ENCODE measurements around the gene AQP9.
"Not testable (repeated sequence)": the region's sequence is repeated elsewhere in the genome, so short reads cannot be mapped to it uniquely, and the experiment has no call there.

The AQP9 gene

GRCh38 chr15:58138106-58138505 is at the start of gene AQP9:
Gene AQP9, plus strand, starts transcription at chr15:58138381. Its CDS starts 185 bp downstream, at chr15:58138566.
- no peak for DNase-seq (ENCODE audit: low spot score)

GRCh38 chr15:58095415-58095814 is 42.8 kb upstream of the AQP9 start:
- no peak for DNase-seq (ENCODE audit: low spot score)

- no peak for DNase-seq (ENCODE audit: low spot score)
Measured at GRCh38 chr15:58096529-58097084, 41.6 kb upstream of the AQP9 start.

- no peak for DNase-seq (ENCODE audit: low spot score)
Measured at GRCh38 chr15:58103482-58103881, 34.7 kb upstream of the AQP9 start.

GRCh38 chr15:58108117-58108516 is 30.1 kb upstream of the AQP9 start:
- DNase-seq (ENCODE audit: low spot score) = no peak

- DNase-seq (ENCODE audit: low spot score) = no peak
Measured at GRCh38 chr15:58109419-58109818, 28.8 kb upstream of the AQP9 start.

GRCh38 chr15:58110999-58111717 is 27.0 kb upstream of the AQP9 start:
- no peak for DNase-seq (ENCODE audit: low spot score)

- DNase-seq (ENCODE audit: low spot score) = no peak
Measured at GRCh38 chr15:58111718-58112104, 26.5 kb upstream of the AQP9 start.

- not testable (repeated sequence) for DNase-seq (ENCODE audit: low spot score)
Measured at GRCh38 chr15:58113358-58113757, 24.8 kb upstream of the AQP9 start.

GRCh38 chr15:58114388-58114787 is 23.8 kb upstream of the AQP9 start:
- DNase-seq (ENCODE audit: low spot score) = no peak

GRCh38 chr15:58114812-58115211 is 23.4 kb upstream of the AQP9 start:
- DNase-seq (ENCODE audit: low spot score) = no peak

- peak; percentile 8 for DNase-seq (ENCODE audit: low spot score)
Measured at GRCh38 chr15:58115692-58116091, 22.5 kb upstream of the AQP9 start.

- DNase-seq (ENCODE audit: low spot score) = no peak
Measured at GRCh38 chr15:58117619-58118018, 20.6 kb upstream of the AQP9 start.

GRCh38 chr15:58118272-58118671 is 19.9 kb upstream of the AQP9 start:
- DNase-seq (ENCODE audit: low spot score) = no peak

GRCh38 chr15:58119016-58119415 is 19.2 kb upstream of the AQP9 start:
- no peak for DNase-seq (ENCODE audit: low spot score)

- DNase-seq (ENCODE audit: low spot score) = no peak
Measured at GRCh38 chr15:58124585-58124984, 13.6 kb upstream of the AQP9 start.

GRCh38 chr15:58125333-58125732 is 12.8 kb upstream of the AQP9 start:
- no peak for DNase-seq (ENCODE audit: low spot score)

- DNase-seq (ENCODE audit: low spot score) = no peak
Measured at GRCh38 chr15:58134886-58135285, 3.3 kb upstream of the AQP9 start.

- no peak for DNase-seq (ENCODE audit: low spot score)
Measured at GRCh38 chr15:58135511-58136174, 2.5 kb upstream of the AQP9 start.

- no peak for DNase-seq (ENCODE audit: low spot score)
Measured at GRCh38 chr15:58136731-58137130, 1.4 kb upstream of the AQP9 start.

- no peak for DNase-seq (ENCODE audit: low spot score)
Measured at GRCh38 chr15:58137686-58138085, 495 bp upstream of the AQP9 start.

GRCh38 chr15:58139276-58139988 is 1.3 kb downstream of the AQP9 start:
- DNase-seq (ENCODE audit: low spot score) = no peak

GRCh38 chr15:58139989-58140522 is 1.9 kb downstream of the AQP9 start:
- no peak for DNase-seq (ENCODE audit: low spot score)

Data from SW480 (cell line).